Measurements from ENCODE around the gene MDFIC.
A peak's percentile ranks its signal among the peaks of the same experiment; 100 is the strongest.

MDFIC gene

DNA sequence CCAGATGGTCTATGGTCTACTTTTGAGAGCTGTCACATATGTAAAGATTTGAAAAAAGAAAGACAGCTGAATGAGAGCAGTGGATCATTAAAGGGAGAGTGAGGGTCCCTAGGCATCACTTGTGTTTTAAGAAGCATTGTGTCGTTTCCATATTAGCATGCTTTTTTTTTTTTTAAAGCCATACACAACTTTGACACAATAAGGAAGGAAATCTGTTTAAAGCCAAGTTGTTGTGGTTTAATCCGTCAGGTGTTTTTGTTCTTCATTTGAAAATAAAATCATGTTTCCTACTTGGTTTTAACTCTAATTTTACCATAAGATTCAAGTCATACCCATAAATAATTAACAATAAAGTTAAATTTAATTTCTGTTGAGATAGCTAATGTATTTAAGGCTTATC lies 53.5 kb downstream of the MDFIC start:
- no peak for DNase-seq (ENCODE audit: extremely low read depth, low read depth)
- TF ChIP-seq, protein P1, sequence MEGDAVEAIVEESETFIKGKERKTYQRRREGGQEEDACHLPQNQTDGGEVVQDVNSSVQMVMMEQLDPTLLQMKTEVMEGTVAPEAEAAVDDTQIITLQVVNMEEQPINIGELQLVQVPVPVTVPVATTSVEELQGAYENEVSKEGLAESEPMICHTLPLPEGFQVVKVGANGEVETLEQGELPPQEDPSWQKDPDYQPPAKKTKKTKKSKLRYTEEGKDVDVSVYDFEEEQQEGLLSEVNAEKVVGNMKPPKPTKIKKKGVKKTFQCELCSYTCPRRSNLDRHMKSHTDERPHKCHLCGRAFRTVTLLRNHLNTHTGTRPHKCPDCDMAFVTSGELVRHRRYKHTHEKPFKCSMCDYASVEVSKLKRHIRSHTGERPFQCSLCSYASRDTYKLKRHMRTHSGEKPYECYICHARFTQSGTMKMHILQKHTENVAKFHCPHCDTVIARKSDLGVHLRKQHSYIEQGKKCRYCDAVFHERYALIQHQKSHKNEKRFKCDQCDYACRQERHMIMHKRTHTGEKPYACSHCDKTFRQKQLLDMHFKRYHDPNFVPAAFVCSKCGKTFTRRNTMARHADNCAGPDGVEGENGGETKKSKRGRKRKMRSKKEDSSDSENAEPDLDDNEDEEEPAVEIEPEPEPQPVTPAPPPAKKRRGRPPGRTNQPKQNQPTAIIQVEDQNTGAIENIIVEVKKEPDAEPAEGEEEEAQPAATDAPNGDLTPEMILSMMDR (IDR thresholded peaks at IDR 0.05; ENCODE audit: low read depth, low read length): no peak

DNA sequence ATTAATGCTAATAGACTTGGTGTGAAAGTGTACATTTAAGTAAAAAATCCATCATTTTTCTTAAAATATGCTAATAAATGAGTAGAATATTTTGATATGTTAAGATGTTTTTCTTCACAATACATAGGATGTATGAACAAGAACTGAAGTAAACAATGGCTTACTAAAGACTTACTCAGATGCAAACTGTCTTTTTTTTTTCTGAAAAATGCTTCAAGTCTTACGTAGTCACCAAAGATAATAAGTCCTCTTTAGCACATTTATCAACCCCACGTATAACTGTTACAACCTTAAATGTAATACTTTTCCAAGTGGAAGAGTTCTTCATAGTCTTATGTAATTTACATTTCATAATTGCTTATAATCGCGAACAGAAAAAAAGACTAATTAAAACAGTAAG lies 54.8 kb downstream of the MDFIC start:
- no peak for DNase-seq (ENCODE audit: extremely low read depth, low read depth)
- TF ChIP-seq, protein P1 (IDR thresholded peaks at IDR 0.05; ENCODE audit: low read depth, low read length): no peak

DNA sequence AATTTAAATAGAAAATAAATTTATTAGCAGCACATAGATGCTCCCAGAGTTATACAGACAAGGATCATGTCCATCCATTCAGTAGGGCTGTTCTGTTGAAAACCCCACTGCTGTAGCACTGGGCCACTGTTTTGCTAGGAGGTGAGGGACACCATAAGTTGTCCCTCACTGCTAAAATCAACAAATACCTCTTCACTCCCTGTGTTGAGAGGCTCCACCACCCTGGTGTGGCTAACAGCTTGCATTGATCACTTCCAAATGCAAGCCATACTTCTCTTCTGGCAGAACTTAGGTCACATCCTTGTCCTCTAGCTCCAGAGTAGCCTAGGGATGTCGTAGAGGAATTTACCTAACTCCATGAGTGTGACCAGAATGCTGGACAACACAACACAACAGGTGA lies 55.4 kb downstream of the MDFIC start:
- no peak for DNase-seq (ENCODE audit: extremely low read depth, low read depth)

DNA sequence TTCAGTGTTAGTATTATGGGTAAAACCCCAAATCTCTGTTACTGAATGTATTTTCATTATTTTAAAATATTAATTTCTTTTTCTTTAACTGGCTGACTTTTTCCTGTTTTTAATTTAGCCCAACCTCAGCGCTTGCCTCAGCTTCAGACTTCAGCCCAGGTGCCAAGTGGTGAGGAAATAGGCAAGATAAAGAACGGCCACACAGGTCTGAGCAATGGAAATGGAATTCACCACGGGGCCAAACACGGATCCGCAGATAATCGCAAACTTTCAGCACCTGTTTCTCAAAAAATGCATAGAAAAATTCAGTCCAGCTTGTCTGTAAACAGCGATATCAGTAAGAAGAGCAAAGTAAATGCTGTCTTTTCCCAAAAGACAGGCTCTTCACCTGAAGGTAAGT lies 57.5 kb downstream of the MDFIC start:
- TF ChIP-seq, protein P1 (IDR thresholded peaks at IDR 0.05; ENCODE audit: low read depth, low read length): no peak
- DNase-seq (ENCODE audit: extremely low read depth, low read depth): peak; percentile 10

More for the DNA sequence above, 55.4 kb downstream of the MDFIC start:
- TF ChIP-seq, protein P1 (IDR thresholded peaks at IDR 0.05; ENCODE audit: low read depth, low read length): no peak

DNA sequence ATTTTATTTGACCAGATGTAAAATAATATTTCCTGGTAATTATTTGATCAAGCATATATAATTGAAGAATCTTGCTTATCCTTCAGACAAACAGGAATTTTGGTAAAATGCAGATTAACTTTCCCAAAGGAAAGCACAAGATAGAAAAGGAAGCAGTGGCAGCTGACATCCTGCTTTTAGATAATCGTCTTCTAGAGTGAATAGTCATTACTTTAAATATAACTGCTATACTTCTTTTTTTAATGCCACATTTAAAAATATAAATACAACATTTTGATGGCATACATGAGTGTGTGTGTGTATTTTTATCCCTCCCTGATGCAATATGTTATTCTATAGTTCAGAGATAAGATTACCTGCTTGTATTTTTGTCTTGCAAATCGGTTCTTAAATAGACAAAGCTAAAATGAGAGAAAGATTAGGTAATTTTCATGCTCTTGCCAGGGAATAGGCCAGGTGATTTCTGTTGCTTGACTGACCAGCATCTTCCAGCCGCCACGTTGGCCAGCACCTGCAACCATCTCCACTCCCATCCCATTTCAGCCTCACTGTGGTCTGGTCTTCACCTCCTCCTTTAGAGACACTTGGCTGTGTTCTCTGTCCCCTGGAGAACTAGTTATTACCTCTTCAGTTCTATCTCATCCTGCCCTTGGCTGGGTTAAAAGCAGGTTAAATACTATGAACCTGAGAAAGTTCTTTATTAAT lies 58.1 kb downstream of the MDFIC start:
- TF ChIP-seq, protein P1 (IDR thresholded peaks at IDR 0.05; ENCODE audit: low read depth, low read length): no peak
- no peak for DNase-seq (ENCODE audit: extremely low read depth, low read depth)

DNA sequence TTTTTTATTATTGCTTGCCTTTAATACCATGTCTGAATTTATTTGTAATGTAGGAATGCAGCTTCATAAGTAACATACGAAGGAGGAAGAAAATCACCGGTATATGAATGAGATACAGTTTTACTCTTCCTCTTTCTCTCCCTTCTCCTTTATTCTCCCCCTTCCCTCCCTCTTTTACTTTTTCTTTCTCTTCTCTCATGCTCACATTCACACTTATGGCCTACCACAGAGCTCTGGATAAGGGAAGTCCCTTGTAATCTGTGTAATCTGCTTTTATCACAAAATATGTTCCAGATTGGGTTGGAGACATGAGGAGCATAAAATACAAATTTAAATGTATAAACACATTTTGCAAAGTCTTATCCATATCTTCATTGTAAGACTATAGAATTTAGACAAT lies 59.4 kb downstream of the MDFIC start:
- no peak for DNase-seq (ENCODE audit: extremely low read depth, low read depth)
- TF ChIP-seq, protein P1 (IDR thresholded peaks at IDR 0.05; ENCODE audit: low read depth, low read length): no peak

DNA sequence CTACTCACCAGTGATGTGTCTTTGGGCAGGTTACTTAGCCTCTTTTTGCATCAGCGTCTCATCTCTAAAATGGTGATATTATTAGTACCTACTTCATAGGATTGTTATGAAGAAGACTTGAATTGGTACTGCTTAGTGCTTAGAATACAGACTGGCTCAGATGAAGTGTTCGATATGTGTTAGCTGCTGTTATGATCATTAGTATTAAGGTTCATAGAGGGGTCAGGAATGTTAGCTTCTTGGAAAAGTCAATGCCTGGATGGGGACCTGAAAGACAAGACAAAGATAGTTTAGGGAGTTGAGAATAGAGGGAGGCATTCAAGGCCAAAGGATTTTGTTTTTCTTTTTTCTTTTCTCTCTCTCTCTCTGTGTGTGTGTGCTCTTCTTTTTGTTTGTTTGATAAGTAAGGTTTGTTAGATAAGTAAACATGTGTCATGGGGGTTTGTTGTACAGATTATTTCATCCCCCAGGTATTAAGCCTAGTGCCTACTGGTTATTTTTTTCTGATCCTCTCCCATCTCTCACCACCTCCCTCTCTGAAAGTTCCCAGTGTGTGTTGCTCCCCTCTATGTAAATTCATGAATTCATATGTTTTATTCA lies 63.3 kb downstream of the MDFIC start:
- no peak for DNase-seq (ENCODE audit: extremely low read depth, low read depth)
- TF ChIP-seq, protein P1 (IDR thresholded peaks at IDR 0.05; ENCODE audit: low read depth, low read length): no peak

Data from AG09319 (cell line).